MM.1S (cell line): ENCODE results near the gene AVL9.

ENCODE experiments used
- DNase-seq: peaks from one replicate; pipeline ENCODE4 v3.0.0-alpha.2; 2015
- H2AFZ ChIP-seq: fragments of 300-600 bp; sonication (generic); 2 replicates; pipeline ENCODE4 v1.6.0; 2016; ENCODE audit warnings: antibody characterized with exemption, low read length
- H3F3A ChIP-seq: fragments of 300-600 bp; sonication (generic); 2 replicates; pipeline ENCODE4 v1.6.1; 2016; ENCODE audit warnings: mild to moderate bottlenecking, antibody characterized with exemption, low read length, moderate library complexity, mixed read lengths; ENCODE audit not compliant: insufficient read depth
- H3K27ac ChIP-seq: fragments of 300-600 bp; sonication (generic); 2 replicates; pipeline ENCODE4 v1.5.1; 2016; ENCODE audit warnings: mild to moderate bottlenecking, low read length
- H3K27me3 ChIP-seq: fragments of 300-600 bp; sonication (generic); replicated peaks from 2 replicates; pipeline ENCODE4 v1.6.0; 2016; ENCODE audit warnings: low read length; ENCODE audit not compliant: insufficient read depth
- H3K36me3 ChIP-seq: fragments of 300-600 bp; sonication (generic); replicated peaks from 2 replicates; pipeline ENCODE4 v1.6.1; 2016; ENCODE audit warnings: mild to moderate bottlenecking, low read length, mixed read lengths; ENCODE audit not compliant: insufficient read depth
- H3K4me1 ChIP-seq: fragments of 300-600 bp; sonication (generic); 2 replicates; pipeline ENCODE4 v1.6.1; 2016; ENCODE audit warnings: low read length, mixed read lengths
- H3K4me2 ChIP-seq: fragments of 300-600 bp; sonication (generic); 2 replicates; pipeline ENCODE4 v1.6.0; 2016; ENCODE audit warnings: low read depth, low read length
- H3K4me3 ChIP-seq: fragments of 300-600 bp; sonication (generic); 2 replicates; pipeline ENCODE4 v1.5.1; 2016; ENCODE audit warnings: low read length, mixed read lengths
- H3K79me2 ChIP-seq: fragments of 300-600 bp; sonication (generic); 2 replicates; pipeline ENCODE4 v1.6.1; 2016; ENCODE audit warnings: mixed run types, low read length, mixed read lengths
- H3K9ac ChIP-seq: fragments of 300-600 bp; sonication (generic); 2 replicates; pipeline ENCODE4 v1.6.1; 2016; ENCODE audit warnings: low read length, mixed read lengths
- H3K9me2 ChIP-seq: fragments of 300-600 bp; sonication (generic); replicated peaks from 2 replicates; pipeline ENCODE4 v1.6.1; 2016; ENCODE audit warnings: mild to moderate bottlenecking, low read length, mixed read lengths; ENCODE audit not compliant: insufficient read depth
- H3K9me3 ChIP-seq: fragments of 300-600 bp; sonication (generic); replicated peaks from 2 replicates; pipeline ENCODE4 v1.6.1; 2016; ENCODE audit warnings: mild to moderate bottlenecking, low read length, mixed read lengths; ENCODE audit not compliant: insufficient read depth
- H4K20me1 ChIP-seq: fragments of 300-600 bp; sonication (generic); 2 replicates; pipeline ENCODE4 v1.6.1; 2016; ENCODE audit warnings: mild to moderate bottlenecking, low read length, moderate library complexity, mixed read lengths; ENCODE audit not compliant: insufficient read depth
- EZH2 ChIP-seq: fragments of 300-600 bp; sonication (generic); optimal IDR thresholded peaks from 2 replicates; pipeline ENCODE3; 2017; ENCODE audit warnings: low read depth, mild to moderate bottlenecking, antibody characterized with exemption, low read length, mixed read lengths
- EZH2phosphoT487 ChIP-seq: fragments of 300-600 bp; sonication (generic); IDR thresholded peaks from 2 replicates; pipeline ENCODE4 v1.6.1; 2018; ENCODE audit warnings: antibody characterized with exemption, low read length
- TF ChIP-seq, protein P1 (sequence below): fragments of 300-600 bp; sonication (generic); IDR thresholded peaks from 2 replicates; pipeline ENCODE4 v1.5.1; 2016; ENCODE audit warnings: antibody characterized with exemption, low read length, mixed read lengths

Gene AVL9

DNA sequence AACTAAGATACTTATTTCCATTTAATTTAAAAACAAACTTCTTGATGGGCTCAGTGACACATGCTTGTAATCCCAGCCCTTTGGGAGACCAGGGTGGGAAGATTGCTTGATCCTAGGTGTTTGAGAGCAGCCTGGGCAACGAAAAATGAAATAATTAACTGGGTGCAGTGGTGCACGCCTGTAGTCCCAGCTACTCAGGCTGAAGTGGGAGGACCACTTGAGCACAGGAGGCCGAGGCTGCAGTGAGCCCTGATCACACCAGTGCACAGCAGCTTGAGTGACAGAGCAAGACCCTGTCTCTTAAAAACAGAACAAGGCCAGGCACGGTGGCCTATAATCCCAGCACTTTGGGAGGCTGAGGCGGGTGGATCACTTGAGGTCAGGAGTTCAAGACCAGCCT lies 37.4 kb downstream of the AVL9 start:
- H3K4me1 ChIP-seq = no peaks in the 10 kb centered on the region
- DNase-seq = no peak
- no peaks in the 10 kb centered on the region for H3K36me3 ChIP-seq
- H3K27me3 ChIP-seq = no peaks in the 10 kb centered on the region
- H4K20me1 ChIP-seq = no peaks in the 10 kb centered on the region; the same call in 1 of the 2 replicates
- no peak overlapping the region for H3K9ac ChIP-seq
- H3K4me3 ChIP-seq = no peak overlapping the region
- no peak overlapping the region for H2AFZ ChIP-seq
- no peak overlapping the region for H3K27ac ChIP-seq
- no peak overlapping the region for H3K4me2 ChIP-seq
- H3F3A ChIP-seq = no peaks in the 10 kb centered on the region
- H3K79me2 ChIP-seq = peaks cover 17% of the 10 kb centered on the region; the same call in 1 of the 2 replicates
- no peaks in the 10 kb centered on the region for H3K9me3 ChIP-seq
- TF ChIP-seq EZH2 (no peak), EZH2phosphoT487 (no peak)
- TF ChIP-seq, protein P1, sequence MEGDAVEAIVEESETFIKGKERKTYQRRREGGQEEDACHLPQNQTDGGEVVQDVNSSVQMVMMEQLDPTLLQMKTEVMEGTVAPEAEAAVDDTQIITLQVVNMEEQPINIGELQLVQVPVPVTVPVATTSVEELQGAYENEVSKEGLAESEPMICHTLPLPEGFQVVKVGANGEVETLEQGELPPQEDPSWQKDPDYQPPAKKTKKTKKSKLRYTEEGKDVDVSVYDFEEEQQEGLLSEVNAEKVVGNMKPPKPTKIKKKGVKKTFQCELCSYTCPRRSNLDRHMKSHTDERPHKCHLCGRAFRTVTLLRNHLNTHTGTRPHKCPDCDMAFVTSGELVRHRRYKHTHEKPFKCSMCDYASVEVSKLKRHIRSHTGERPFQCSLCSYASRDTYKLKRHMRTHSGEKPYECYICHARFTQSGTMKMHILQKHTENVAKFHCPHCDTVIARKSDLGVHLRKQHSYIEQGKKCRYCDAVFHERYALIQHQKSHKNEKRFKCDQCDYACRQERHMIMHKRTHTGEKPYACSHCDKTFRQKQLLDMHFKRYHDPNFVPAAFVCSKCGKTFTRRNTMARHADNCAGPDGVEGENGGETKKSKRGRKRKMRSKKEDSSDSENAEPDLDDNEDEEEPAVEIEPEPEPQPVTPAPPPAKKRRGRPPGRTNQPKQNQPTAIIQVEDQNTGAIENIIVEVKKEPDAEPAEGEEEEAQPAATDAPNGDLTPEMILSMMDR = no peak
- H3K9me2 ChIP-seq = no peaks in the 10 kb centered on the region

DNA sequence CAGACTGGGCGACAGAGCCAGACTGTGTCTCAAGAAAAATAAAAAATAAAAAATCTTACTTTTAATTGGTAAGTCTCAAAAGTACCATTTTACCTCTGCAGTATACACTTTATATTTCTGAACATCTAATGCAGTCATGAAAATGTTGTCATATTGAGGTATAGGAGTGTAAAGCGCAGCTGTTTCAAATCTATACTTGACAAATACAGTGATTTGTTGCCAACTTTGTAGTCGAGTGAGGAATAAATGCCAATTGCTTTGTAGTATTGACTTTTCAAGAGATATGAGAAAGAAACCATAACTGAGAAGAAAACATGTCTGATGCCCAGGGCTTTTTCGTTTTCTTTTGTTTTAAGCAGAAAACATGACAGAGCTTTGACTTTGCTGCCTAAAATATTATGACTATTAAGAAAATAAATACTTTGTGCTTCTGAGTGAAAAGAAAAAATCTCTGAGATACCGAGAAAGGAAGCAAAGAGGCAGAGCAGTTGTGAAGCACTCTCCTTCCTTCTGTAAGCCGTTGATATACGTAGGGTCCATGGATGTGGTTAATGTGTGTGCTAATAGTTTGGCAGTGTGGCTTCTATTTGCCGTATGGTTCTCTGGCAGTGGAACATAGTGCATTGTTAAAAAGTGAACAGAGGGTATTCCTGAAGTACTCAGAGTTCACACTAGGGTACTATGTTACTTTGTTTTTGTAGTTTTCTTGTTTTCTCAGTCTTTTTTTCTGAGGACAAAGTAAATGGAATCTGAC lies 38.2 kb downstream of the AVL9 start:
- Histone ChIP-seq H3K36me3 (no peaks in the 10 kb centered on the region), H3K9ac (no peak overlapping the region), H2AFZ (no peak overlapping the region), H3K79me2 (peaks cover 18% of the 10 kb centered on the region; the same call in 1 of the 2 replicates), H3K4me3 (no peak overlapping the region), H3K27ac (no peak overlapping the region), H3K27me3 (no peaks in the 10 kb centered on the region), H3K4me1 (no peaks in the 10 kb centered on the region), H3K9me3 (no peaks in the 10 kb centered on the region), H3K9me2 (no peaks in the 10 kb centered on the region), H3F3A (no peaks in the 10 kb centered on the region), H4K20me1 (no peaks in the 10 kb centered on the region; the same call in 1 of the 2 replicates), H3K4me2 (no peak overlapping the region)
- DNase-seq = no peak
- no peak for TF ChIP-seq EZH2phosphoT487
- TF ChIP-seq EZH2 = no peak
- TF ChIP-seq, protein P1 = no peak

GRCh38 chr7:32535162-32535702 lies 39.9 kb downstream of the AVL9 start:
- TF ChIP-seq EZH2 (no peak), EZH2phosphoT487 (no peak)
- TF ChIP-seq, protein P1 = no peak
- H3K79me2 ChIP-seq = peaks cover 20% of the 10 kb centered on the region; the same call in 1 of the 2 replicates
- no peak overlapping the region for H2AFZ ChIP-seq
- no peaks in the 10 kb centered on the region; the same call in 1 of the 2 replicates for H4K20me1 ChIP-seq
- no peaks in the 10 kb centered on the region for H3K27me3 ChIP-seq
- H3K9me3 ChIP-seq = no peaks in the 10 kb centered on the region
- no peak overlapping the region for H3K4me3 ChIP-seq
- H3K27ac ChIP-seq = no peak overlapping the region
- no peaks in the 10 kb centered on the region for H3K9me2 ChIP-seq
- DNase-seq = no peak
- H3F3A ChIP-seq = no peaks in the 10 kb centered on the region
- no peak overlapping the region for H3K9ac ChIP-seq
- no peaks in the 10 kb centered on the region for H3K4me1 ChIP-seq
- no peaks in the 10 kb centered on the region for H3K36me3 ChIP-seq
- H3K4me2 ChIP-seq = no peak overlapping the region
